Keratinocyte (primary cell): ENCODE measurements around the gene OR2W3. TPM values are rescaled to one million over a fixed set of nuclear protein-coding genes. Genes with fewer than 3 reads are reported as not detected.

Experiments used
- DNase-seq: peaks from one replicate; pipeline ENCODE4 v3.0.0-alpha.2; 2011; ENCODE audit warnings: low read depth, missing footprints, low spot score
- FAIRE-seq: peaks from 2 replicates; lab custom pipeline; 2011; peaks lifted over from hg19 to GRCh38; lab: Jason Lieb, UNC
- H2AFZ ChIP-seq: 2 replicates; pipeline ENCODE4 v1.6.0; 2012; ENCODE audit warnings: low read length, control low read depth, inconsistent platforms; ENCODE audit not compliant: control insufficient read depth
- H3K27ac ChIP-seq: 2 replicates; pipeline ENCODE4 v1.5.1; 2011; ENCODE audit warnings: low read length; ENCODE audit not compliant: control insufficient read depth, insufficient read depth
- H3K27me3 ChIP-seq: 3 replicates; pipeline ENCODE4 v1.6.0; 2011; ENCODE audit warnings: low read length; ENCODE audit not compliant: control insufficient read depth, insufficient read depth; ENCODE audit errors: extremely low read depth
- H3K36me3 ChIP-seq, 2 experiments: 2 replicates in 1 of 2; 3 replicates in 1 of 2; pipeline ENCODE4 v1.5.1; 2011; ENCODE audit warnings: low read length in 2 of 2, mild to moderate bottlenecking in 1 of 2; ENCODE audit not compliant: control insufficient read depth in 2 of 2, insufficient read depth in 2 of 2; ENCODE audit errors: extremely low read depth in 1 of 2
- H3K4me1 ChIP-seq: 3 replicates; pipeline ENCODE4 v1.5.1; 2011; ENCODE audit warnings: low read length; ENCODE audit not compliant: control insufficient read depth, insufficient read depth; ENCODE audit errors: extremely low read depth
- H3K4me2 ChIP-seq: 3 replicates; pipeline ENCODE4 v1.6.0; 2011; ENCODE audit warnings: low read depth, low read length; ENCODE audit not compliant: control insufficient read depth, insufficient read depth; ENCODE audit errors: extremely low read depth
- H3K4me3 ChIP-seq, 3 experiments: fragments of 200-600 bp in 1 of 3; sonication (generic) in 1 of 3; 2 replicates in 2 of 3; 3 replicates in 1 of 3; pipeline ENCODE4 v1.5.1; 2011 to 2016; ENCODE audit warnings: low read length in 3 of 3, mild to moderate bottlenecking in 3 of 3, control low read depth in 2 of 3, inconsistent platforms in 1 of 3, low read depth in 1 of 3, mixed read lengths in 1 of 3, mixed run types in 1 of 3, moderate library complexity in 1 of 3; ENCODE audit not compliant: control insufficient read depth in 2 of 3, insufficient read depth in 2 of 3; ENCODE audit errors: extremely low read depth in 1 of 3
- H3K79me2 ChIP-seq: 2 replicates; pipeline ENCODE4 v1.6.0; 2012; ENCODE audit warnings: low read length; ENCODE audit not compliant: control insufficient read depth, insufficient read depth
- H3K9ac ChIP-seq: 3 replicates; pipeline ENCODE4 v1.6.0; 2011; ENCODE audit warnings: low read length; ENCODE audit not compliant: control insufficient read depth, insufficient read depth; ENCODE audit errors: extremely low read depth
- H3K9me1 ChIP-seq: 3 replicates; pipeline ENCODE4 v1.6.0; 2011; ENCODE audit warnings: low read length; ENCODE audit not compliant: control insufficient read depth, insufficient read depth; ENCODE audit errors: extremely low read depth
- H3K9me3 ChIP-seq: 2 replicates; pipeline ENCODE4 v1.5.1; 2012; ENCODE audit warnings: low read depth, low read length; ENCODE audit not compliant: control insufficient read depth
- H4K20me1 ChIP-seq: 3 replicates; pipeline ENCODE4 v1.6.0; 2011; ENCODE audit warnings: low read length; ENCODE audit not compliant: control insufficient read depth, insufficient read depth; ENCODE audit errors: extremely low read depth
- EZH2 ChIP-seq: IDR thresholded peaks from one replicate; pipeline ENCODE4 v1.6.1; 2012; ENCODE audit warnings: inconsistent platforms, mild to moderate bottlenecking, low read length, moderate library complexity
- dilution Hi-C: fragments of 300-500 bp; cut with MboI; formaldehyde crosslinking; loops from one replicate; pipeline ENCODE4 v1.7.0; 2020; ENCODE audit warnings: low sequenced_read_pairs; ENCODE audit not compliant: extremely low pct_ligation_motif_present
- polyA plus RNA-seq, 5 experiments: library from polyadenylated mRNA; depleted of rRNA in 3 of 5; stranded (reverse) in 3 of 5; stranded (forward) in 1 of 5; unstranded in 1 of 5; fragments of >200 nt; gene quantifications; 1 replicate in 1 of 5; 2 replicates in 3 of 5; 3 replicates in 1 of 5; pipeline versions ENCODE4 v1.2.1 to v1.2.3, GENCODE V29; 2011 to 2012; ENCODE audit warnings: missing spikeins in 2 of 5, low read depth in 1 of 5, low replicate concordance in 1 of 5
- TF ChIP-seq, protein P1 (sequence below), 3 experiments: IDR thresholded peaks in 1 of 3; conservative IDR thresholded peaks in 1 of 3; optimal IDR thresholded peaks in 1 of 3; 2 replicates in 2 of 3; 3 replicates in 1 of 3; pipeline versions ENCODE3 to v1.5.1; 2011; ENCODE audit warnings: low read length in 3 of 3, mild to moderate bottlenecking in 3 of 3, moderate library complexity in 2 of 3, control low read depth in 1 of 3, inconsistent platforms in 1 of 3; ENCODE audit not compliant: insufficient read depth in 2 of 3; ENCODE audit errors: extremely low read depth in 1 of 3

Gene OR2W3
- polyA plus RNA-seq, 1 donor (not counting 4 experiments of a cell fraction or from before 2014, with no cell fraction given), result 0.08 TPM

GRCh38 chr1:247914941-247915662 is 19.7 kb downstream of the OR2W3 start:
- Histone ChIP-seq H3K9me1 (no peaks in the 10 kb centered on the region), H3K27ac (no peak overlapping the region), H3K4me3 (no peak overlapping the region), H3K9me3 (no peaks in the 10 kb centered on the region), H4K20me1 (no peaks in the 10 kb centered on the region), H2AFZ (no peak overlapping the region), H3K4me1 (no peaks in the 10 kb centered on the region), H3K4me2 (no peak overlapping the region), H3K27me3 (no peaks in the 10 kb centered on the region), H3K36me3 (no peaks in the 10 kb centered on the region), H3K79me2 (no peaks in the 10 kb centered on the region), H3K9ac (no peak overlapping the region)
- DNase-seq (no peak), FAIRE-seq (no peak)
- TF ChIP-seq, protein P1, sequence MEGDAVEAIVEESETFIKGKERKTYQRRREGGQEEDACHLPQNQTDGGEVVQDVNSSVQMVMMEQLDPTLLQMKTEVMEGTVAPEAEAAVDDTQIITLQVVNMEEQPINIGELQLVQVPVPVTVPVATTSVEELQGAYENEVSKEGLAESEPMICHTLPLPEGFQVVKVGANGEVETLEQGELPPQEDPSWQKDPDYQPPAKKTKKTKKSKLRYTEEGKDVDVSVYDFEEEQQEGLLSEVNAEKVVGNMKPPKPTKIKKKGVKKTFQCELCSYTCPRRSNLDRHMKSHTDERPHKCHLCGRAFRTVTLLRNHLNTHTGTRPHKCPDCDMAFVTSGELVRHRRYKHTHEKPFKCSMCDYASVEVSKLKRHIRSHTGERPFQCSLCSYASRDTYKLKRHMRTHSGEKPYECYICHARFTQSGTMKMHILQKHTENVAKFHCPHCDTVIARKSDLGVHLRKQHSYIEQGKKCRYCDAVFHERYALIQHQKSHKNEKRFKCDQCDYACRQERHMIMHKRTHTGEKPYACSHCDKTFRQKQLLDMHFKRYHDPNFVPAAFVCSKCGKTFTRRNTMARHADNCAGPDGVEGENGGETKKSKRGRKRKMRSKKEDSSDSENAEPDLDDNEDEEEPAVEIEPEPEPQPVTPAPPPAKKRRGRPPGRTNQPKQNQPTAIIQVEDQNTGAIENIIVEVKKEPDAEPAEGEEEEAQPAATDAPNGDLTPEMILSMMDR (optimal IDR thresholded peaks at IDR 0.05 in 1 of 3, IDR thresholded peaks at IDR 0.05 in 1 of 3, conservative IDR thresholded peaks at IDR 0.05 in 1 of 3; ENCODE audit: extremely low read depth in 1 of 3, insufficient read depth in 2 of 3, low read length in 3 of 3), result no peak
- no peak for TF ChIP-seq EZH2
- dilution Hi-C loops, result no loop called here

GRCh38 chr1:247919952-247920351 is 24.6 kb downstream of the OR2W3 start, which contains the start of gene OR2T8:
OR2T8 (plus strand) TSS chr1:247920252; CDS start chr1:247921018, 766 bp downstream.
- Histone ChIP-seq H3K4me2 (no peak within 1 kb of the TSS), H3K36me3 (no peaks in the 10 kb centered on the region), H3K9ac (no peak within 1 kb of the TSS), H3K27ac (no peak within 1 kb of the TSS), H3K27me3 (no peaks in the 10 kb centered on the region), H3K79me2 (no peaks in the 10 kb centered on the region), H2AFZ (no peak within 1 kb of the TSS), H3K4me3 (no peak within 1 kb of the TSS), H3K9me3 (no peaks in the 10 kb centered on the region), H3K9me1 (no peaks in the 10 kb centered on the region), H3K4me1 (no peaks in the 10 kb centered on the region), H4K20me1 (no peaks in the 10 kb centered on the region)
- DNase-seq (no peak), FAIRE-seq (no peak)
- dilution Hi-C loops, result no loop called here
- TF ChIP-seq, protein P1 (optimal IDR thresholded peaks at IDR 0.05 in 1 of 3, IDR thresholded peaks at IDR 0.05 in 1 of 3, conservative IDR thresholded peaks at IDR 0.05 in 1 of 3; ENCODE audit: extremely low read depth in 1 of 3, insufficient read depth in 2 of 3, low read length in 3 of 3), result no peak
- TF ChIP-seq EZH2, result no peak
